ENCODE data around the gene ZC3H7B. TPM values are rescaled to one million over a fixed set of nuclear protein-coding genes. Genes with fewer than 3 reads are reported as not detected.
A peak's percentile ranks its signal among the peaks of the same experiment; 100 is the strongest.
"Not testable (repeated sequence)": the region's sequence is repeated elsewhere in the genome, so short reads cannot be mapped to it uniquely, and the experiment has no call there.

ZC3H7B gene
- total RNA-seq, 2 donors from 2014 or later: 35.2 to 51.7 TPM

- Histone ChIP-seq H3K9ac (ENCODE audit: low read depth in 2 of 2, low read length in 2 of 2) (no peak overlapping the region), H3K4me3 (no peak overlapping the region), H3K4me1 (no peaks in the 10 kb centered on the region), H3K36me3 (no peaks in the 10 kb centered on the region), H3K27me3 (no peaks in the 10 kb centered on the region), H3K27ac (no peak overlapping the region), H3K9me3 (no peaks in the 10 kb centered on the region)
- DNase-seq: no peak
- intact Hi-C loops (cut with DNase I): loop anchor here (5.0 kb wide), 1 partner anchor 158 kb away; the partner anchor contains the start of gene TOB2
- TF ChIP-seq CTCF (IDR thresholded peaks at IDR 0.05): no peak
These were observed 11.7 kb upstream of the ZC3H7B start for GRCh38 chr22:41289671-41290070.

- intact Hi-C loops (cut with DNase I): no loop called here
- no peaks in the 10 kb centered on the region for H3K9me3 ChIP-seq
- no peak overlapping the region for H3K4me3 ChIP-seq
- no peaks in the 10 kb centered on the region for H3K27me3 ChIP-seq
- DNase-seq: no peak
- no peak overlapping the region for H3K27ac ChIP-seq
- no peaks in the 10 kb centered on the region for H3K36me3 ChIP-seq
- no peak for TF ChIP-seq CTCF (IDR thresholded peaks at IDR 0.05)
- no peak overlapping the region for H3K9ac ChIP-seq (ENCODE audit: low read depth in 2 of 2, low read length in 2 of 2)
- no peaks in the 10 kb centered on the region for H3K4me1 ChIP-seq
These were observed 10.8 kb upstream of the ZC3H7B start for GRCh38 chr22:41290262-41291221.

- DNase-seq; H3K36me3 ChIP-seq; H3K9ac ChIP-seq (ENCODE audit: low read depth in 2 of 2, low read length in 2 of 2); H3K4me1 ChIP-seq; intact Hi-C loops (cut with DNase I); H3K27me3 ChIP-seq; H3K27ac ChIP-seq; H3K4me3 ChIP-seq; H3K9me3 ChIP-seq: not testable (repeated sequence)
These were observed 6.5 kb upstream of the ZC3H7B start for GRCh38 chr22:41294816-41295215.

GRCh38 chr22:41296826-41297667, 4.3 kb upstream of the ZC3H7B start:
- no peak overlapping the region for H3K9ac ChIP-seq (ENCODE audit: low read depth in 2 of 2, low read length in 2 of 2)
- no peaks in the 10 kb centered on the region for H3K9me3 ChIP-seq
- intact Hi-C loops (cut with DNase I): no loop called here
- DNase-seq: no peak
- no peaks in the 10 kb centered on the region for H3K27me3 ChIP-seq
- no peaks in the 10 kb centered on the region for H3K36me3 ChIP-seq
- no peak for TF ChIP-seq CTCF (IDR thresholded peaks at IDR 0.05)
- no peak overlapping the region for H3K27ac ChIP-seq
- no peak overlapping the region for H3K4me3 ChIP-seq
- no peaks in the 10 kb centered on the region for H3K4me1 ChIP-seq

- Histone ChIP-seq H3K4me1 (peaks cover 3% of the 10 kb centered on the region), H3K36me3 (no peaks in the 10 kb centered on the region), H3K9me3 (no peaks in the 10 kb centered on the region), H3K27me3 (no peaks in the 10 kb centered on the region), H3K27ac (no peak overlapping the region), H3K9ac (ENCODE audit: low read depth in 2 of 2, low read length in 2 of 2) (peak overlapping the region; percentile 84 to 93), H3K4me3 (peak overlapping the region; percentile 98)
- intact Hi-C loops (cut with DNase I): loop anchor here (5.0 kb wide), 1 partner anchor 67 kb away; no protein-coding TSS in a partner anchor
- DNase-seq: no peak
- TF ChIP-seq CTCF (IDR thresholded peaks at IDR 0.05): no peak
These were observed 664 bp upstream of the ZC3H7B start for GRCh38 chr22:41300661-41301060.
